ENCODE results near the gene ZNF746. TPM values are rescaled to one million over a fixed set of nuclear protein-coding genes. Genes with fewer than 3 reads are reported as not detected.

The ZNF746 gene
- total and polyA plus RNA-seq, 2 of the 13 experiments (the other 11 are each of a cell fraction or from before 2014, with no cell fraction given): 3.8 to 8.1 TPM

GRCh38 chr7:149473251-149473650 is 24.4 kb downstream of the ZNF746 start:
- Histone ChIP-seq H3K27ac (ENCODE audit: extremely low read length, insufficient read depth, low read length) (no peak overlapping the region), H3K4me2 (ENCODE audit: low read depth, low read length) (no peak overlapping the region), H3K4me1 (ENCODE audit: insufficient read depth, low read length) (no peaks in the 10 kb centered on the region), H3K9me3 (ENCODE audit: low read length) (no peaks in the 10 kb centered on the region), H4K20me1 (ENCODE audit: insufficient read depth, low read length) (no peaks in the 10 kb centered on the region), H3K27me3 (ENCODE audit: control insufficient read depth in 1 of 2, insufficient read depth in 2 of 2, low read length in 2 of 2) (no peaks in the 10 kb centered on the region), H3K9ac (ENCODE audit: insufficient read depth, low read depth, low read length) (no peak overlapping the region), H3K79me2 (ENCODE audit: insufficient read depth, low read length) (no peaks in the 10 kb centered on the region), H3K36me3 (replicated peaks in 1 of 2; ENCODE audit: control insufficient read depth in 1 of 2, insufficient read depth in 2 of 2, low read length in 2 of 2) (peaks cover 8 to 52% of the 10 kb centered on the region in 2 experiments), H3K4me3 (replicated peaks in 1 of 3; ENCODE audit: insufficient read depth in 1 of 3, low read depth in 2 of 3, low read length in 3 of 3) (no peak overlapping the region), H2AFZ (ENCODE audit: low read length) (no peak overlapping the region)
- BruUV-seq (replicated peaks): no TSS peak
- DNase-seq (ENCODE audit: low spot score): no peak
- intact Hi-C loops (cut with micrococcal nuclease; ENCODE audit: unreplicated experiment): no loop called here
- ChIA-PET CTCF (ENCODE audit: low intra/inter-chr PET ratio, low total read pairs) (no interaction called here), POLR2A (no interaction called here)
- FAIRE-seq: no peak
- ATAC-seq: no peak
- in situ Hi-C loops (cut with HindIII; ENCODE audit: extremely low pct_ligation_motif_present, low pct_unique_long_range_greater_than_20kb): no loop called here
- 96% methylated on average over 6 of the region's 6 CpGs for WGBS (ENCODE audit: low lambda C conversion rate)
- TF ChIP-seq ZNF646 (CRISPR knock-in tag; IDR thresholded peaks at IDR 0.05) (no peak), SP2 (CRISPR knock-in tag; IDR thresholded peaks at IDR 0.05) (no peak), ZNF318 (CRISPR knock-in tag; IDR thresholded peaks at IDR 0.05) (no peak), EZH2 (conservative IDR thresholded peaks at IDR 0.05; ENCODE audit: low read depth, low read length) (no peak), ZSCAN9 (CRISPR knock-in tag; IDR thresholded peaks at IDR 0.05; ENCODE audit: borderline replicate concordance) (no peak), DBP (CRISPR knock-in tag; IDR thresholded peaks at IDR 0.05; ENCODE audit: not compliant biosample characterization) (no peak), RARG (CRISPR knock-in tag; IDR thresholded peaks at IDR 0.05; ENCODE audit: low read depth) (no peak), PCBP1 (IDR thresholded peaks at IDR 0.05; ENCODE audit: borderline replicate concordance, low read depth, low read length) (no peak), PHF5A (CRISPR knock-in tag; IDR thresholded peaks at IDR 0.05; ENCODE audit: low read depth, unreplicated experiment) (no peak), ZBTB42 (CRISPR knock-in tag; IDR thresholded peaks at IDR 0.05) (no peak)
